ENCODE measurements around the gene CLDN6.

CLDN6 gene

DNA sequence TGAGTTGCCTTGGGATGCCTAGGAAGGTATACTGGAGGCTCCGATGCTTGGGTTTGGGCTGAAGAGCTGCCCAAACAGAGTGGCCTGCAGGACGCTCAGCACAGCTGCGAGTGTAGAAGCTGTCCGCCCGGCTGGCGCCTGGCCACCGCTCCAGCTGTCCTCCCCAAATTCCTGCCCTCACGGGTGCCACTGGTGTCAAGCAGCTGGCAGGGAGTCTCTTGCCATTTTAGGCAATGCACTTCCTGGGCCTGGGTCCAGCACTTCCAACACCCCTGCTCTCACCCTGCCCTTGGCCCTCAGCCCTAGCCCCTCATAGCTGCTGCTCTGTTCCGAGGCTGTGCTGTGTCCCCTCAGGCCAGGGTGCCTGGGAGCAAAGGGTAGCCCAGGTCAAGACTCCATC, 32.5 kb downstream of the CLDN6 start:
- no peak for DNase-seq

DNA sequence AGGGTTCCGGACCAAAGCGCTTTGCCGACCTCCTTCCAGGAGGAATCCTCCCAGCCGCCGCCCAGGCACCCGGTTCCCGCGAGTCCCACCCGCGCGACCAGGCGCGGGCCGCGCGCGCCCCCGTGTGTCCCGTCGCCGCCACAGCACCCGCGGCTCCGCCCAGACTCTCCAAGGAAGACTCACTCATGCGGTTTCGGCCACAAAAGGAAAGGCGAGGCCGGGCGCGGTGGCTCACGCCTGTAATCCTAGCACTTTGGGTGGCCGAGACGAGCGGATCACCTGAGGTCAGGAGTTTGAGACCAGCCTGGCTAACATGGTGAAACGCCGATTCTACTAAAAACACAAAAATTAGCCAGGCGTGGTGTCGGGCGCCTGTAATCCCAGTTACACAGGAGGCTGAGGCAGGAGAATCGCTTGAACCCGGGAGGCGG, 34.3 kb downstream of the CLDN6 start:
- DNase-seq, result peak; percentile 77

DNA sequence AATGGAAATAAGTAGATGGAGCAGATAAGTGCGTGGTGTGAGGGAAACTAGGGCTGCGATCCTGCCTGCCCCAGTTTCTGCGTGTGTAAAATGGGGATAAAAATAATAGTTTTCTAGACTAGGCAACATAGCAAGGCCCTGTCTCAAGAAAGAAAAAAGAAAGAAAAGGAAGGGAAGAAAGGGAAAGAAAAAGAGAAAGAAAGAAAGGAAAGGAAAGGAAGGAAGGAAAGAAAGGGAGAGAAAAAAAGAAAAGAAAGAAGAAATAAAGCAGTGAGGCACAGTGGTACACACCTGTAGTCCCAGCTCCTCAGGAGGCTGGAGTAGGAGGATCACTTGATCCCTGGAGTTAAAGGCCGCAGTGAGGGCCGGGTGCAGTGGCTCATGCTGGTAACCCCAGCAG, 35.6 kb downstream of the CLDN6 start:
- DNase-seq, result no peak

DNA sequence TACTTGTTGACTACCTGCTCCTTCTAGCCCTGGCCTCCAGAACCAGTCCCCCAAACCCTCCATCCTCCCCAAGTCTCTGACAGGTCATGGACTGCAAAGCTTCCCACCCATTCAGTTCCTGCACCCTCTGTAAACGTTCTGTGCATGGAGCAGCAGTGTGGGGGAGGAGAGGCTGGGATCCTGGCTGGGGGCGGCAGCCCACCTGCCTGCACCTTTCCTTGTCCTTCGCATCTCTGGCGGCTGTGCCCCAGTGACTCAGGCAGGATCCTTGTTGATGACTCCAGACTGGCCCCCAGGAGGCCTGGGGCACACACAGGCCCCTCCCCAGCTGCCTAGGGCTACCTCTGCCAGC, 36.1 kb downstream of the CLDN6 start:
- no peak for DNase-seq

DNA sequence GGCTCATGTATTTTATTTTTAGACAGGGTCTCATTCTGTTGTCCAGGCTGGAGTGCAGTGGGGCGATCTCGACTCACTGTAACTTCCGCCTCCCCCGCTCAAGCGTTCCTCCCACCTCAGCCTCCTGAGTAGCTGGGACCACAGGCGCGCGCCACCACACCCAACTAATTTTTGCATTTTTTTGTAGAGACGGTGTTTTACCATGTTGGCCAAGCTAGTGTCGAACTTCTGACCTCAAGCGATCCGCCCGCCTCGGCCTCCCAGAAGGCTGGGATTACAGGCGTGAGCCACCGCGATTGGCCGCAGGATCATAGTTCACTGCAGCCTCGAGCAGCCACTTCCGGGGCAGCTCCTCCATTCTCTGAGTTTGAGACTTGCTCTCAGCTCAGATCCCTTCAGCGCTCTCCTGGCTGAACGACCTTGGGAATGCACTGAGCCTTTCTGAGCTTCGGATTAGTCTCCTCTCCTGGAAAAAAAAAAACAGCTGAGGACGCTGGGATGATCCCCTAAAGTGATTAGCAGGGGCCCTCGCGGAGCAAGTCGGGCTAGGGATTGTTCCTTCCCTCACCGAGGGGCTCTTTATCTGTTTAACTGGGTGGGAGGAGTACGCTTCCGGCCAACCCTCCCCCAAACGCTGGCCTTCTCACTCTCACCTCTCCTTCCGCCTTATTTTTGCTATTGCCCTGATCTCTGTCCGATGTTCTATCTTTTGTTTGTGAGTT, 36.6 kb downstream of the CLDN6 start:
- DNase-seq, result no peak

DNA sequence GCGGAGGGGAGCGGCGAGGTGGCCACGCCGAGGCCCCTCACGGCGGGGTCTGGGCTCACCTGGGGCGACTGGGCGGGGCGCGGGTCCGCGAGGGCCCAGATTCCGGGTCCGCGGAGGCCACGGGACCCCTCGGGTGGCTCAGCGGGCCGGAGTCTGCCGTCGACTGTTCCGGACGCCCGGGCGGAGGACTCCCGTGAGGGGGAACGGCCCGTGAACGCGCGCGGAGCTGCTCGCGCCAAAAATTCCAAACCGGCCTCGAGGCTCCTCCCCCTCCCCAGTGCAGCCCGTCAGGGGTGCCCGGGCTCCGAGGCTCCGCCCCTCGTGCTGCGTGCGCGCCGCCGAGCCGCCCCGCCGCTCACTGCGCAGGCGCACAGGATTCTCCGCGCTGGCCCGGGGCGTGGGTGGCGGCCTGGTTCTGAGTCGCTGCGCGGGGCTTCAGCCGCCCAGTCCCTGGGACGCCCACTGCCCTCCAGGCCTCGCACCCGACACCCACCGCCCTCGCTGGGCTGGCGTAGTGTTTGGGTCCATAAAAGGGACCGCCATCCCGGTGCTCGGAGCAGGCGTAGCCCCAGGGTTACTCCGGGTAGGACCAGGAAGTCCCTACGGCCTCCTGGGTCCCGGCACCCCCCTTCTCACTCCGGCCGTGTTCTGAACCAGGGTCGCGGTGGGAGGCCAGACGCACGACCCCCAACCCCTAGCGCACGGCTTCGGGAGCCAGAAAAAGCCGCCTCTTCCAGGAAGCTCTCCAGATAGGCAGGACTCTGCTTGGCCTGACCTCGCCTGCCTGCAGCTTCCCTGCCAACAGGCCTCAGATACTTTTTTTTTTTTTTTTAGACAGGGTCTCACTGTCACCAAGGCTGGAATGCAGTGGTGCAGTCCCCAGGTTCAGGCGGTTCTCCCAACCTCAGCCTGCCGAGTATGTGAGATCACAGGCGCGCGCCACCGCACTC, 37.5 kb downstream of the CLDN6 start, which contains the start of gene PKMYT1:
Gene PKMYT1 (minus strand): TSS at position 220 of the 950 bp plus-strand sequence. CDS start 789 bp downstream, outside the sequence.
- peak; percentile 85 for DNase-seq

DNA sequence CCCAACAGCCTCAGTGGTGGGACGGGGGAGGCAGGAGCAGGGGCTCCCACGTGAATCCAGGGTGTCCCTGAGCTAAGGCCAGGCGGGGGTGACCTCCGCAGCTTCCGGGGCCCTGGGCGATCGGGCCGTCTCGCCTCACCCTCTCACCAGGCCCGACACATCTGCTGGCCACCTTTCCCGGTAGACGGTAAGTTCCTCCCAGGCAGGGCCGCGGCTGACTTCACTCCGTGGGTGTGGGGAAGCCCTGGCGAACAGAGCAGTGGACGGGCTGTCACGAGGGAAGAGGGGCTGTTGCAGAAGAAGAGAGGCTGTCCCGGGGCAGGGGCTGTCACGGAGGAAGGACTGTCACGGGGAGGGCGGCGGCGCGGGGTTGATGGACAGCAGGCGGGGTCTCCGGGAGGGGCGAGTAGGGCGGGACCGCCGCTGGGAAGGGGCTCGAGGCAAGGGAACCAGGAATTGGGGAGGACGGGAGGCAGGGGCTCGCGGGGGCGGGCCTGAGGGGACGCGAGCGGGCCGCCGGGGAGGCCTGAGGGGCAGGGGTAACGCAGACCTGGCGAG, 38.2 kb downstream of the CLDN6 start:
- DNase-seq, result no peak

DNA sequence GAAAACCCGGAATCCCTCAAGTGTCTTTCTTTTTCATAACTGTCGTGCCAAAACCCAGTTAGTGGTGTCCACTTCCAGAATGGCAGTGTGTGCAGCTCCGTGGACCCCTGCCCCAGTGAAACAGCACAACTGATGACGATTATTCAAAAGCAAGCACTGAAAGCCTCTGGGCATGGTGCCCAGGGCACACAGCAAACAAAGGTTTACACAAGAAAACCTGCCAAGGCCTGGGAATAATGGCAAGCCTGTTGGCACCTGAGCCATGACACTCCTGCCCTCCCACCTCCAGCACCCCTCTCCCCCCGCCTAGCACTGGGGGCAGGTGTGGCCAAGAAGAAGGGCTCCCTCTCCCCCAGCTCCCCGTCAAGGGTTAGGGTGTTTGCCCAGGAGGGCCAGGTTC, 40.5 kb downstream of the CLDN6 start:
- DNase-seq, result no peak

DNA sequence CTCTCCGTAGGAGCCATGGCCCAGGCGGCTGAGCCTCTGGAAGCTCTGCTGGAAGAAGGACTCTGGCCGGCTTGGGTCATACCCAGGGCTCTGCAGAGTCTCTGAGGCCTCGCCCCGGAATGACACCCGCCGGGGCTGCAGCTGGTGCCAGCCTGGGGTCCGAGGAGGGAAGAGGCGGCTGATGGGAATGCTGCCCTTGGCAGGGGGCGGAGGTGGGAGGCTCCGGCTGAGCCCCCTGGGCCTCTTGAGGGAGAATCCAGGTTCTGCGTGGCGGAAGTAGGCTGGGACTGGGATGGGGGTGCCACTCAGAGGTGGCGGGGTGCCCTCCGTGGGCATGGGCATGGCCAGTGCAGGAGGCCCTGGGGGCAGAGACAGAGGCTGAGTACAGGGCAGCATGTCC, 41.3 kb downstream of the CLDN6 start:
- DNase-seq, result no peak

DNA sequence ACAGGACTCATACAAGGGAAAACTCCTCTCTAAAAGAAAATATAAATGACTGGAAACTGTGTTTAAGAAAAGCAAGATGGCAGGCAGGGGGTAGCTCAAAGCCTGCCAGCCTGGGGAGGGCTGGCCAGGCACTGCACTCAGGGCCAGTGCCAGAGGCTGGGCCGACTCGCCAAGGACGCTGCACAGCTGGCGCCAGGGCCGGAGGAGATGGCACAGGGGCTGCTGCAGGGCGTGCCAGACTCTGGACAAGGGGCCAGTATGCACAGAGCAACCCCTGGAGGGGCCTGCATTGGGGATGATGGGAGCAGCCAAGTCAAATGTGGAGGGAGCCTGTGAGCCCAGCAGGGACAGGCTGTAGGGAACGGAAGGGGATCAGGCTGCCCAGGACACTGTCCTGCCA, 41.8 kb downstream of the CLDN6 start:
- no peak for DNase-seq

DNA sequence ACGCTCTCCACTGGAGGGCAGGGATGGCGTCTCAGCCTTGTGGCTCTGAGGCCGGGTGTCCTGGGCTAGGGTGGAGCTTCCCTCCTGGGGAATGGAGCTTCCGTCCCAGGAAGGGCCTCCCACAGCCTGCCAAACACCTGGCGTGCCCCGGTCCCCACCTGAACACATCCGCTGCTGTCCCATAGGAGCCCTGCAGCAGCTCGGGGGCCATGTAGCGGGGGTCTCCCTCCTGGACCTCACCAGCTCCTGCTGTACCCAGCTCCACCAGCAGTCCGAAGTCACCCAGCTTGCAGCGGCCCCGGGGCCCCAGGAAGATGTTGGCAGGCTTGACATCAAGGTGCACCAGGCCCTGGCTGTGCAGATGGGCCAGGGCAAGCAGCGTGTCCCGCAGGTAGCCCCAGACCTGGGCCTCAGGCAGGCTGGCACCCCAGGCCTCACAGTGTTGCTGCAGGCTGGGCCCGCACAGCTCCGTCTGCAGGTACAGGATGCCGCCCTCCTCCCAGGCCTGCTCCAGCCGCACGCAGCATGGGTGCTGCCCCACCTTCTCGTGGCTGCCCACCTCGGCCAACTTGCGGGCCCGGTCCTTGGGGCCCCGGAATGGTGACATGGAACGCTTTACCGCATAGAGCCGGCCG, 42.7 kb downstream of the CLDN6 start:
- no peak for DNase-seq

DNA sequence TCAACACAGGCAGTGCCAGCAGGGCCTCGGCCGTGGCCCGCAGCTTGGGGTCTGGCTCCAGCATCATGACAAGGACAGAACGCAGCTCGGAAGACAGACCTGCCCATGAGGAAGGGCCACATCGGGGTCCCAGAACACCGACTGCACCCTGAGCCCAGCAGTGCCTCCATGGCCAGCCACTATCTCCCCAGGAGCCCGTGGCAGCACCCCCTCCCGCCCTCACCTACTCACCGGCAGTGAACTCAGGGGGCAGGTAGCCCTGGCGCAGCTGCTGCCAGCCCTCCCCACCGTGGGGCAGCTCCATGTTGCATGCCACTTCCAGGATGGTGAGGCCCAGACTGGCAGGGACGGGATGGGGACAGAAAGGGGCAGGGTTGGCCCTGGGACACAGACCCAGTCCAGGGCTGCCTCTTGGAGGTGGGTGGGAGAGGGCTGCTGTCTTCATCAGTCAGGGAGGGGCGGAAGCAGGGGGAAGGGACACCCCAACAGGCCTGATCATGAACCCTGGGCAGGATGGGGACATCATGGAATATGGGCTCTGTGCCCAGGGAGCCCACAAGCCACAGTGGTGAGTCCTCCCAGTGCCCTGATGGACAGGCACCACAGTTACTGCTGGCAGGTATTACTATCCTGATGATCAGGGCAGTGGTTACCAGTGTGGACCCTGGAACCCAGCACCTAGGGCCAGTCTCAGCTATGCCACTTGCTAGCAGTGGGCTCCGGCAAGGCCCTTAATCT, 43.5 kb downstream of the CLDN6 start:
- no peak for DNase-seq

DNA sequence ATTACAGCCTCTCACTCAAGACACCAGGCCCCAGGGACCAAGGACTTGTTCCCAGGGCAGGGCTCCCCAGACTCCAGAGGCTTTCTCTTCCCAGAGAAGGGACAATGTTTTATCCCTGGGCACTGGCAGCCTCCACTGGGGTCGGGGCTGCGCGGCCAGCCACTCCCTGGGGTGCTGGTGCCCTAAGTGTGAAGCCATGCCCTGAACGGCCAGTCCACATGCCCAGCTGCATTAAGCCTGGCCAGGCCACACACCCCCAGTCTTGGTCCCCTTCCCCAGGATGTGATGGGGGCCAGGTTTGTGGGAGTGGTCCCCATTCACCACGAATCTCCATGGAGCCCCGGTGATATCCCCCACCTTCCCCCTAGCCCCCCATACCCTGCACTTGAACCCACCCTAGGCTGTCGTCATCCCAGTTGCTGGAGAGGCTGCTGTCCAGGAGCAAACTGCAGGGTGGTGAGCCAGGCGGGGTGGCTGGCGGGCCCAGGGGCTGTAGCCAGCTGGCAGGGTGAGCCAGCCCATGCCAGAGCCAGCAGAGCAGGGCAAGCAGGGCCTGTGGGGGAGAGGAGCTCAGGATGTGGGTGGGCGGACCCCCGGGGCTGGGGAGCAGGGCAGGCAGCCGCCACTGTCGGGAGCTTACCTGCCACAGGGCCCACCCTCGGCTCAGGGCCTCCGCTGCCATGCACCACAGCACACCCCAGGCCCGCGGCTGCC, 44.2 kb downstream of the CLDN6 start:
- no peak for DNase-seq

DNA sequence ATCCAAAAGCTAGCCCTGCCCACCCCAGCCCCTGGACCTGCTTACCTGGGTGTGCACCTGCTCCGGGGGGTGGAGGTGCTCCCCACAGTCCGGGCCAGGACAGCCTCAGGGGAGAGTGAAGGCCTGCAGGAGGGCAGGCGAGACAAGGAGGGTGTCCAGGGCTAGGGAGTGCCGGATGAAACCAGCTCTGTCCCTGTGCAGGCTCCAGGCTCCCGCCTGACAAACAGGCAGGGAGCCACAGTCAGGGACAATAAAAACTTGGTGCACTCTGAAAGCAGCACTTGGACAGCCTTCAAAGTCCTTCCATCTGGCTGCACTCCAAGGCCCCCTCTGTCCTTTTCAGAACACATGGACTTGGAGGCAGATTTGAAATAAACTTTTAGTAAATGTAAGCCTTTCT, 44.9 kb downstream of the CLDN6 start:
- no peak for DNase-seq

DNA sequence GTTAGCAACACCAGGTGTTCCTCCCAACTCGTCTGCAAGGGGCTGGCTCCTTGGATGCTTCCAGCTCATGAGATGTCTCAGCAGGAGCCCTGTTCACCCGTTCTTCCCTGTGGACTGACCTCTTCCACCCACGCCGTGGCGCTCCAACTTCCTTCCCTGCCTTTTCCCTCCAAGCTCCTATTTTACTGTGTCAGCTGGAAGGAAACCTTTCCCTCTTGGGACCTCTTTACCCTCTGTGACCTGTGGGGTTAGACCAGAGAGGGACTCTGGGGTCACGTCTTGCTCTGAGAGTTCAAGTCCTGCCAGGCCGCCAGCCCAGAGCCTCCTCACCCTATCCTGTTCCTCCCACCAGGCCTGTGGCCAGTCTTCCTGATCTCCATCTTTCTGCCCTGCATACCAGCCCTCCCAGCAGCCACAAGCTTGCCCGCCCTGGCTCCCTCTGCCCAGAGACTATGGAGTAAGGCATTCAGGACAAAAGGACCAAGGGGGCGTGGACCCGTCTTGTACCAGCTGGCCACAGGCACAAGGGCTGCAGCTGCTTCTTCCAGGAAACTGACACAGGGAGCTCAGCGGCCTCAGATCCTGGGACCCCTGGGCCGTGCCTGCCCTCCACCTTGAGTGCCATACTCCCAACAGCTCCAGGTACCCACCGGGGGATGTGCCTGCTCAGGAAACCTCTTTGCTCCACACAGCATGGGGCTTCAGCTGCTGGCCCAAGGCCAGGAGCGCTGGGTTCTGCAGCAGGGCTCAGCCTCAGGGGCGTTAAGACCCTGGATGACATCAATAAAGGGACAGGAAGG, 45.8 kb downstream of the CLDN6 start:
- DNase-seq, result no peak

DNA sequence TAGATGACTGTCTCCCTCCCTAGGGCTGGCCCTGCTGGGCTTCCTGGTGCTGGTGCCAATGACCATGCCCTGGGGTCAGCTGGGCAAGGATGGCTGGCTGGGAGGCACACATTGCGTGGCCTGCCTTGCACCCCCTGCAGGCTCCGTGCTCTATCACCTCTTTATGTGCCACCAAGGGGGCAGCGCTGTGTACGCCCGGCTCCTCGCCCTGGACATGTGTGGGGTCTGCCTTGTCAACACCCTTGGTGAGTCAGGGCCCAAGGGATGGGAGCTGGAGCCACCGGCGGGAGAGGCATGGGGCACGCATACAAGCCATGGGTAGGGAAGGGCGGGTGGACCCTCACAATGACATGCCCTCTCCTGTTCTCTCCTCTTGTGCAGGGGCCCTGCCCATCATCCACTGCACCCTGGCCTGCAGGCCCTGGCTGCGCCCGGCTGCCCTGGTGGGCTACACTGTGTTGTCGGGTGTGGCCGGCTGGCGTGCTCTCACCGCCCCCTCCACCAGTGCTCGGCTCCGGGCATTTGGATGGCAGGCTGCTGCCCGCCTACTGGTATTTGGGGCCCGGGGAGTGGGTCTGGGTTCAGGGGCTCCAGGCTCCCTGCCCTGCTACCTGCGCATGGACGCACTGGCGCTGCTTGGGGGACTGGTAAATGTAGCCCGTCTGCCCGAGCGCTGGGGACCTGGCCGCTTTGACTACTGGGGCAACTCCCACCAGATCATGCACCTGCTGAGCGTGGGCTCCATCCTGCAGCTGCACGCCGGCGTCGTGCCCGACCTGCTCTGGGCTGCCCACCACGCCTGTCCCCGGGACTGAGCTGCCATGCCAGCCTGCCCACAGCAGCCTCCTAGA, 46.6 kb downstream of the CLDN6 start:
- DNase-seq, result no peak

DNA sequence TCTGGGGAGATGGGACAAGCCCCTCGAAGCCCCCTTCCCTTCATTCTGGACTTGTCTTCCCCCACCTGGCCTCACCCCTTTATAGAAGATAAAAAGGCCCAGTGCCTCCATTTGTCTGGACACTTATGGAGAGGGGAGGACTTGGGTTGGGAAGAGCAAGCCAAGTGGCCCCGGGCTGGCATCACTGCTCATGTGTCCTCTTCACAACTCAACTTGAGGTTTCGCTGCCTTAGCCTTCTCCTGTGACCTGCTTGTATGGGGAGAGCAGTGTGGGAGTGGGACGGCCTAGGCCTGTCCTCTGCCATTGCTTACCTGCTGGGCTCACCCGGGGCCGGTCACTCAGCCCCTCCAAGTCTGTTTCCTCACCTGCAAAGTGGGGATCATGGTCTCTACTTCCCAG, 47.4 kb downstream of the CLDN6 start:
- no peak for DNase-seq

DNA sequence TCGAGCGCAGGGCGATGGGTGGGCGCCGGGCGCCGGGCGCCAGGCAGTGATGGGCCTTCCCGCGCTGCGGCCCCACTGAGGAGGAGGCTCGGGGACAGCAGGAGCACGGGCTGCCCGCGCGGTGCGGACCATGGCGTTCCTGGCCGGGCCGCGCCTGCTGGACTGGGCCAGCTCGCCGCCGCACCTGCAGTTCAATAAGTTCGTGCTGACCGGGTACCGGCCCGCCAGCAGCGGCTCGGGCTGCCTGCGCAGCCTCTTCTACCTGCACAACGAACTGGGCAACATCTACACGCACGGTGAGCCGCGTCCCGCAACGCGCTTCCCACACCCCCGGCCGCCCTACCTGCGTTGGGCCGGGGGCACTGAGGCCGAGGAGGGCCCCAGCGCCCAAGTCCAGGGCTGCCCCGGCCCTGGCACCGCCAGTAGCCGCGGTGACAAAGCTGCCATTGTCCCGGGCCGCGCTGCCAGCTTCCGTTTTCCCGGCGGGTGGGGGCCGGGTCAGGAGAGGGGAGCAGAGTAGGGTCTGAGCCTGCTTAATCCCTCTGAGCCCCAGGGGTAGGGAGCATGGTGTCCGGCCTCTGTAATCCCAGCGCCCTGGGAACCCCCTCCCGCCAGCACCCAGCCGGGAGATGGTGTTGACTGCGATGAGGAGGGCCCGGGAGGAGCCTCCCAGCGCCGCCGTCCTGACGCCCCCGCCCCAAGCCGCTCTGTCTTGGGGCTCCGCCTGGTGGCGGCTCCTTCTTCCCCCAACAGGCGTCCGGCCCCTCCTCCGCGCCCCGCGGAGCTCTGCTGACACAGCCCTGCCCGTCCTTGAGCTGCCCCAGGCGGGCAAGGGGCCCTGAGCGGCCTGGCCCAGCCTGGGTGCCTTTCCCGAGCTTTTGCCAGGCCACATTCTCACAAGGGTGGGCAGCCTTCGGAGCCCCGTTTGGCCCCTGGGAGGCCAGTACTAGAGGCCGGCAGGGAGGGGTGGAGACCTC, 48.1 kb downstream of the CLDN6 start:
- DNase-seq, result peak; percentile 57

Measured in MV-4-11 (cell line).